WTC11 (cell line): ENCODE data around the gene MPP7. TPM values are rescaled to one million over a fixed set of nuclear protein-coding genes. Genes with fewer than 3 reads are reported as not detected.

ENCODE experiments used
- ATAC-seq: fragments of 200-7000 bp; cut with Tn5 transposase; 2 replicates; pipeline ENCODE4 v1.10.0; 2021; ENCODE audit warnings: mild to moderate bottlenecking, moderate library complexity
- CTCF ChIA-PET: fragments of 300-600 bp; sonication (Branson Sonifier 250); formaldehyde crosslinking; loops from one replicate; lab custom pipeline; 2021; ENCODE audit warnings: antibody characterized with exemption; lab: Charles Lee
- POLR2A ChIA-PET: fragments of 350-600 bp; sonication (Branson Sonifier 250); formaldehyde crosslinking; loops from one replicate; lab custom pipeline; 2021; ENCODE audit warnings: antibody characterized with exemption; lab: Charles Lee
- DNase-seq: peaks from one replicate; pipeline ENCODE4 v3.0.0; 2021; ENCODE audit warnings: low spot score
- H3K27ac Mint-ChIP-seq: 2 replicates; pipeline ENCODE4 v1.8.0; 2021; ENCODE audit warnings: mixed read lengths
- H3K27me3 Mint-ChIP-seq: 2 replicates; pipeline ENCODE4 v1.8.0; 2021; ENCODE audit warnings: low read depth, mild to moderate bottlenecking, moderate library complexity, mixed read lengths
- H3K36me3 Mint-ChIP-seq: 2 replicates; pipeline ENCODE4 v1.8.0; 2021; ENCODE audit warnings: mixed read lengths
- H3K4me1 Mint-ChIP-seq: 2 replicates; pipeline ENCODE4 v1.8.0; 2022; ENCODE audit warnings: mixed read lengths
- H3K4me3 Mint-ChIP-seq: 2 replicates; pipeline ENCODE4 v1.8.0; 2021; ENCODE audit warnings: mild to moderate bottlenecking, moderate library complexity, mixed read lengths
- H3K9me3 Mint-ChIP-seq: 2 replicates; pipeline ENCODE4 v1.8.0; 2021; ENCODE audit warnings: mixed read lengths
- AFF4 ChIP-seq: sonication (generic); formaldehyde crosslinking; IDR thresholded peaks from 2 replicates; pipeline ENCODE4 v1.8.1; 2023; ENCODE audit warnings: mild to moderate bottlenecking, missing genetic modification reagents, borderline replicate concordance
- CBFB ChIP-seq: sonication (generic); formaldehyde crosslinking; IDR thresholded peaks from 2 replicates; pipeline ENCODE4 v1.8.1; 2022; ENCODE audit warnings: mild to moderate bottlenecking, low read depth, missing genetic modification reagents
- E2F4 ChIP-seq: sonication (generic); formaldehyde crosslinking; IDR thresholded peaks from 2 replicates; pipeline ENCODE4 v1.8.1; 2022; ENCODE audit warnings: low read depth, mild to moderate bottlenecking, moderate library complexity, missing genetic modification reagents, borderline replicate concordance
- MLX ChIP-seq: sonication (generic); formaldehyde crosslinking; IDR thresholded peaks from 2 replicates; pipeline ENCODE4 v1.8.1; 2023; ENCODE audit warnings: mild to moderate bottlenecking, missing genetic modification reagents, moderate library complexity
- NFE2L1 ChIP-seq: sonication (generic); formaldehyde crosslinking; IDR thresholded peaks from 2 replicates; pipeline ENCODE4 v1.8.1; 2023; ENCODE audit warnings: missing genetic modification reagents
- NR1H2 ChIP-seq: sonication (generic); formaldehyde crosslinking; IDR thresholded peaks from 2 replicates; pipeline ENCODE4 v1.9.0; 2021; ENCODE audit warnings: mild to moderate bottlenecking, moderate library complexity, missing genetic modification reagents
- OVOL2 ChIP-seq: fragments of 250-450 bp; sonication (Bioruptor Pico); IDR thresholded peaks from 2 replicates; pipeline ENCODE4 v1.9.0; 2021; ENCODE audit warnings: mild to moderate bottlenecking, borderline replicate concordance
- PRRX2 ChIP-seq: fragments of 250-450 bp; sonication (Bioruptor Pico); IDR thresholded peaks from 2 replicates; pipeline ENCODE4 v1.8.0; 2021; ENCODE audit warnings: mild to moderate bottlenecking
- SOX15 ChIP-seq: fragments of 250-450 bp; sonication (Bioruptor Pico); IDR thresholded peaks from 2 replicates; pipeline ENCODE4 v1.9.0; 2021; ENCODE audit warnings: mild to moderate bottlenecking
- TCF7 ChIP-seq: sonication (generic); formaldehyde crosslinking; IDR thresholded peaks from 2 replicates; pipeline ENCODE4 v1.8.0; 2022; ENCODE audit warnings: mild to moderate bottlenecking, low read depth, missing genetic modification reagents, moderate library complexity
- ZBTB21 ChIP-seq: sonication (generic); formaldehyde crosslinking; IDR thresholded peaks from 2 replicates; pipeline ENCODE4 v1.8.1; 2023; ENCODE audit warnings: mild to moderate bottlenecking, missing genetic modification reagents, borderline replicate concordance
- ZNF232 ChIP-seq: sonication (generic); formaldehyde crosslinking; IDR thresholded peaks from 2 replicates; pipeline ENCODE4 v1.8.0; 2022; ENCODE audit warnings: mild to moderate bottlenecking, missing genetic modification reagents
- ZNF396 ChIP-seq: fragments of 250-450 bp; sonication (Bioruptor Pico); IDR thresholded peaks from 2 replicates; pipeline ENCODE4 v1.8.0; 2021; ENCODE audit warnings: mild to moderate bottlenecking, moderate library complexity, borderline replicate concordance
- ZNF416 ChIP-seq: fragments of 250-450 bp; sonication (Bioruptor Pico); IDR thresholded peaks from 2 replicates; pipeline ENCODE4 v1.9.0; 2021; ENCODE audit warnings: mild to moderate bottlenecking, inconsistent platforms
- ZNF423 ChIP-seq: fragments of 250-450 bp; sonication (Bioruptor Pico); IDR thresholded peaks from 2 replicates; pipeline ENCODE4 v2.1.2; 2022; ENCODE audit warnings: mild to moderate bottlenecking, moderate library complexity
- ZNF425 ChIP-seq: fragments of 250-450 bp; sonication (Bioruptor Pico); conservative IDR thresholded peaks from 2 replicates; pipeline ENCODE4 v1.9.0; 2021; ENCODE audit warnings: mild to moderate bottlenecking
- total RNA-seq: library from RNA; stranded (reverse); gene quantifications from 3 replicates; pipeline ENCODE4 v1.2.3, GENCODE V29; 2021

MPP7 gene
- total RNA-seq, 1 experiment from 2014 or later, result 9.1 TPM

- CTCF ChIA-PET, result no interaction called here
- H3K9me3 Mint-ChIP-seq, result no peaks in the 10 kb centered on the region
- POLR2A ChIA-PET, result no interaction called here
- H3K4me3 Mint-ChIP-seq, result no peak overlapping the region
- H3K36me3 Mint-ChIP-seq, result no peaks in the 10 kb centered on the region
- no peak for ATAC-seq
- no peaks in the 10 kb centered on the region for H3K27me3 Mint-ChIP-seq
- H3K27ac Mint-ChIP-seq, result no peak overlapping the region; the same call in 1 of the 2 replicates
- DNase-seq, result no peak
- TF ChIP-seq SOX15 (CRISPR knock-in tag) (no peak), NFE2L1 (no peak), ZNF425 (CRISPR knock-in tag) (no peak), ZBTB21 (CRISPR knock-in tag) (no peak), AFF4 (CRISPR knock-in tag) (no peak), ZNF396 (CRISPR knock-in tag) (no peak), E2F4 (CRISPR knock-in tag) (no peak), ZNF423 (no peak), CBFB (CRISPR knock-in tag) (no peak)
- TF ChIP-seq, all 79 proteins: peak for 0
- H3K4me1 Mint-ChIP-seq, result 0 out of 2 replicates have a peak, but pooled peaks cover 5% of the 10 kb centered on the region
These were observed 32.9 kb downstream of the MPP7 start for GRCh38 chr10:28269842-28270456.

GRCh38 chr10:28266449-28267224 is 36.2 kb downstream of the MPP7 start:
- H3K27me3 Mint-ChIP-seq, result no peaks in the 10 kb centered on the region
- TF ChIP-seq TCF7 (CRISPR knock-in tag) (no peak), OVOL2 (CRISPR knock-in tag) (no peak), ZNF232 (no peak), NR1H2 (CRISPR knock-in tag) (no peak), PRRX2 (CRISPR knock-in tag) (no peak), MLX (CRISPR knock-in tag) (no peak), ZNF416 (CRISPR knock-in tag) (no peak)
- TF ChIP-seq, all 79 proteins: peak for 0
- ChIA-PET POLR2A (no interaction called here), CTCF (interaction anchor here (1.3 kb wide), 1 partner anchor 36 kb away, joined by 4 read pairs; the partner anchor contains the start of gene MPP7)
- Mint-ChIP-seq H3K27ac (no peak overlapping the region), H3K4me3 (no peak overlapping the region), H3K36me3 (no peaks in the 10 kb centered on the region), H3K4me1 (peaks cover 13% of the 10 kb centered on the region), H3K9me3 (no peaks in the 10 kb centered on the region)
- DNase-seq, result no peak
- ATAC-seq, result no peak
